HPDE6-E6E7 (cell line): ENCODE results near the gene TMUB1.

ENCODE experiments used
- DNase-seq: peaks from one replicate; pipeline ENCODE4 v3.0.0; 2011; ENCODE audit warnings: missing footprints; ENCODE audit errors: extremely low spot score

Gene TMUB1

DNA sequence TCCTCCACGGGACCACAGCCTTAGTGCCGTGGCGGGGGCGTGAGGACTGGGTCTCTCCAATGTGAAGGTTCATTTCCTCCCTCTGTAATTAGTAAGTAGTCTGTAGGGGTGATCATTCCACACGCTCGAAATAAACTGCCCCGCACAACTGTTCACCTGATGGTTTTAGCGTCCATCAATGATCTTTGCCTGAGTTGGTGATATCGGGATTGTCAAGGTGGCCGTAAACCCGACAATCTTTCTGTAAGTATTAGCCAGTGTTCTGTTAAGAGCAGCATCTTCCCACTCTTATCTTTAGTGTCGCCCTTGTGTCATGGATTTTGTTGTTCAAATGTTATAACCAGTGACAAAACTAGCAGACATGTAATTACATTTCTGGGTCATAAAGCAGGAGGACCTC lies 20.7 kb upstream of the TMUB1 start:
- DNase-seq, result no peak

DNA sequence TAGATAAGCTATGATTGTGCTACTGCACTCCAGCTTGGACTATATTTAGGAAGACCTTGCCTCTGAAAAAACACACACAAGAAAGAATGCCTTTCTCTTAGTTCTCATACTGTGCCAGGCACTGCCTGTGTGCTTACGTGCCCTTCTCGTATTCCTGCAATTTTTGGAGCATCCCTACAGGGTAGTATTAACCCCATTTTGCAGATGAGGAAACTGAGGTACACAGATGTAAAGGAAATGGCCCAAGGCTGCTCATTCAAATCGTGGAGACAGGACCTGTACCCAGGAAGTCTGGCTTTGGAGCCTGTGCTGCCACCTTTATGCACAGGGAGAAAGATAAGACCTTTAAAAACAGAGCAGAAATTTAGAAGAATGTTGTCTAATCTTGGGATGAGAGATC lies 19.7 kb upstream of the TMUB1 start:
- no peak for DNase-seq

DNA sequence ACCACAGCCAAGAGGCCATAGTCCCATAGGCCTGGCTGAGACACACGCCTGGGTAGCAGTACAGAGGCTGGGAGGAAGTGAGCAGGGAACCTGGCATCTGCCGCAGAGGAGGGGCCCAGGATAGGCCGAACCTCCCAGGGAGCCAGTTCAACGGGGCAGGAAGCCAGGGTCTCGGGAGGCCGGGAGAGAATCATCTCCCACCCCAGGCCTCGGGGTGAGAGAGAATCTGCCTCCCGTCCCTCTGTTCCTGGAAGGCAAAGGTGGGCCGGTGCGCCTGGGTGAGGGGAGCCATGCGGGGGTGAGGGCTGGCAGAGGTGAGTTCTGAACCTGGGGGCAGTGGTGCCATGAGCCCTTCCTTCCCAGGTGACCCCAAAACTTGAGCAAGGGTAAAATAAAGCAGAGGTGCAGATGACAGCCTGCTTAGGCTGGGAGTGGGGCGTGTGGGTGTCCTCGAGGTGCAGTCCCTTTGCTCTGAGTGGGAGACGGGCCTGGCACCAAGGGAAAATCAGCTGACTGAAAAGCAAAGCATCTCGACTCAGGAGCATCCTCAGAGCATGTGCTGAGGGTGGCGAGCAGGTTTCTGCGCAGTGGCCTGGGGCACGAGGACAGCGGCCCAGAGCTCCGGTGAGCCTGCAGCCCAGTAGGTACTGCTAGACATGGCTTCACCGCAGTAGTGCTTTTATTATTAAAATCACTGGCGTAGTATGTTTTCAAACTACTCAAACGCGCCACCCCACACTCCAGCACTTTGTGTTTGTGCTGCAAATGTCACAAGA lies 18.5 kb upstream of the TMUB1 start:
- DNase-seq, result no peak

DNA sequence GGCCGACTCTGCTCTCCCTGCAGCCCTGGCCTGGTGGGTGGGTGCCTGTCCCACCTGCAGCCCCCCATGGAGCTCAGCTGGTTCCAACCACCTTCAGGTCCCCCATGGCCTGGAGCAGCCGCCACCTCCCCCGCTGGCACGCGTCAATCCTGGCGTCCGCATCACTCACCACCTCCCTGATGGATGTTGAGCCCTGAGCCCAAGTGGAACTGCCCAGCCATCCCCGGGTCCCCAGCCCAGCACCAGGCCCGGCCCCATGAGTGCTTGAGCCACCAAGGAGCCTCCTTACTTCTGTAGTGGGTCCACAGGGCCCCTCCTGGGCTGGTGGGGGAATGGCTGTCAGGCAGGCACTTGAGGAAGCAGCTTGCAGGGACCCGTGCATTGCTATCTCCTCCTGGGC lies 17.6 kb upstream of the TMUB1 start:
- DNase-seq, result no peak

DNA sequence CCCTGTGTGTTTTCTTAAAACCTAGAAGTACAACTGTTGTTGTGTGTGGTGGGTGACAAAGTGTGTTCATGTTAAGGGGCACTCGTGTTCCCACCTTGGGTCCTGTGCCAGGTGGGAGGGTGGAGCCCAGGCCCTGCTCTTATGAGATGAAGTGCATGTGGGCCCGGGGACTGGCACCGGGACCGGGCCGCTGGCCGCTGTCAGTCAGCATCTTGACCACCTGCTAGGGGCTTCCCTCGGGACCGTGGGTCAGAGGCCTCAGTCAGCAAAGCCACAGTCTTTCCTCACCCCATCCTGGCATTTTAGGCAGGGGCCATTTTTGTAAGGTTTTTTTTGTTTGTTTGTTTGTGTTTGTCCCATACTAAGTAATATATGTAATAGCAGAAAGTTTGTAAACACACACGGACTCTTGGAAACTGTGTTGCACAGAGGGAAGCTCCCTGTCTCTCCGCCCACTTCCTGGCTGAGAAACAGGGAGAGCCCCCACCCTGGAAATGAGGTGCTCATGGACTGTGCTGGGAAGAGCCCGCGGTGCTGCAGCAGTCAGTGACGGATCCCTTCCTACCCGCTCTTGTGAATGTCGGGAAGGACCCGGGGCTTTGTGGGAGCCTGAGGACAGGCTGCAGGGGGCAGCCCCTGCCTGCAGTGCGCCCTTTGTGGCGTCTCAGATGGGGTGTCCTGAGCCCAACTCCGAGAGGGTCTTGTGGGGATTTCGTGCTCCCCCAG lies 16.4 kb upstream of the TMUB1 start:
- DNase-seq, result no peak

DNA sequence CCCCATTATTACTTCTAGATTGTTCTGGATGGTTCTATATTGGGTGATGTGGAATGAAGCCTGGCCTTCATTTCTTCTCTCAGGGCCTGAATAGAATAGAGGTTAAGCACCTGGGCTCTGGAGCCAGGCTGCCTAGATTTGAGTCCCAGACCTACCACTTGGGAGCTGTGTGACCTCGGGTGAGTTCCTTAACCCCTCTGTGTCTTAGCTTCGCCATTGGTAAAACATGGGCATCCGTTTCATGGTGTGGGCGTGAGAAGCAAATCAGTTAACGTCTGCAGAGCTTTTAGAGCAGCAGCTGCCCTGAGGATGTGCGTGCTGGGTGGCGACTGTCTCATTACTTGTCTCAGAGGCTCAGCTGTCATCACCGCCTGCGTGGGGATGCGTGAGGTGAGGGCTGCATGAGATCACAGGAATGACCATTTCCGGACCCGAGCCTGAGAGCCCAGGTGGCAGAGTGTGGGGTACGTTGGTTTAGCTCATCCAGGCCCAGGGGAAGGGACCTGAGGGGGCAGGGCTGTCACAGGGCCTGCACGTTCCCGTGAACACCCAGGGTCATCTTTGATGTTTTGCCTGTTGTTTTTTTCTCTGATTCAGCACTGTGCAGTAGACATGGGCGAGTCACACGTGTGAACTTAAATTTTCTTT lies 12.7 kb upstream of the TMUB1 start:
- DNase-seq, result no peak

DNA sequence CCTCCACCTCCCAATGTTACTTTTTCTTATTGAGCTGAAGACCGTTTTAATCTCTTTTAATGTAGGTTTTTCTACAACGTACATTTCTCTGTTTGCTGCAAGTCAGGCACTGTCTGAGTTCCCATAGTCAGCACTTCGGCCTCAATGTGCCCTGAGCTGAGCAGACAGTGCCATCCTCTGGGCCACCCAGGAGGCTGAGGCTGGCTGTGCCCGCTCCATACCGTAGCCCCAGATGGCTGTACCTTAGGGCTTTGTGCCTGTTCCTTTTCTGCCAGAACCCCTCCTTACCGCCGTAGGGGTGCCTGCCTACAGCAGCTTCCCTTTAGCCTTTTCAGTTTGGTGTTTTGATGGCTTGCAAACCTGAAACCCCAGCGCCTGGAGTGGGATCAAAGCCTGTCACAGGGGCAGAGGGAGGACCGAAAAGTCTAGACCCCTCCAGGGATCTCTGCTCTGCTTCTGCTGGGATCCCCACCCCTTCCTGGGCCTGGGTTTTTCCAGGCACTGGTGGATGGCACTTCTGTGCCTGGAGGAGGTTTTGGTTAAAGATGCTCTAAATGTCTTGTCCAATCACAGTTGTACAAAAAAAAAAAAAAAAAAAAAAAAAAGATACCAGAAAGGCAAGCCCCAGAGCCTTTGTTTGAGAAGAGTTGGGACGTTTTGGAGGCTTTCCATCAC lies 12.0 kb upstream of the TMUB1 start:
- DNase-seq, result no peak

DNA sequence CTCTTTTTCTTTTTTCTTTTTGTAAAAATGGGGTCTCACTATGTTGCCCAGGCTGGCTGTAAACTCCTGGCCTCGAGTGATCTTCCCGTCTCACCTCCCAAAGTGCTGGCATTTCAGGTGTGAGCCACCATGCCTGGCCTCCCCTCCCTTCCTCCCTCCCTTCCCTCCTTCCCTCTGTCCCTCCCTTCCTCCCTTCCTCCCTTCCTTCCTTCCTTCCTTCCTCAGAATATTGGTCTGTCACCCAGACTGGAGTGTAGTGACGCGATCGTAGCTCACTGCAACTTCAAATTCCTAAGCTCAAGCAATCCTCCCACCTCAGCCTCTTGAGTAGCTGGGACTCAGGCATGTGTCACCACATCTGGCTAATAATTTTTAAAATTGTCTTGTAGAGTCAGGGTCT lies 11.4 kb upstream of the TMUB1 start:
- DNase-seq, result no peak

DNA sequence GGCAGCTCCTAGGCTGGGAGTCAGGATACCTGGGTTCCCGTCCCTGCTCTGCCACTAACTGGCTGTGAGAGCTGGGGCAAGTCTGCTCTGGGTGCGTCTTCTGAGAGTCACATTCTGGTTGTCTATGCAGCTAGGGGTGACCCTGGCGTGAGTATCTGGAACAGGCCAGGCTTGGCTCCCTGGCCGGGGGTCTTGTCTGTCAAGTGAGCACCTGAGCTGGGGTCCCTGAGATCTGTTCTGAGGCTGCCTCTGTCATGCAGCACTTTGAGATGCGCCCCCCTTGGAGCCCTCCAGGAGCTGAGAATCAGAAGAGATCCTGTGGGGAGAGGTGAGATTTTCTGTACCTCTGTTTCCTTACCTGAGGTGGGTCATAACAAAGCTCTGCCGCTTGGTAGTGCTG lies 10.5 kb upstream of the TMUB1 start:
- DNase-seq, result no peak

DNA sequence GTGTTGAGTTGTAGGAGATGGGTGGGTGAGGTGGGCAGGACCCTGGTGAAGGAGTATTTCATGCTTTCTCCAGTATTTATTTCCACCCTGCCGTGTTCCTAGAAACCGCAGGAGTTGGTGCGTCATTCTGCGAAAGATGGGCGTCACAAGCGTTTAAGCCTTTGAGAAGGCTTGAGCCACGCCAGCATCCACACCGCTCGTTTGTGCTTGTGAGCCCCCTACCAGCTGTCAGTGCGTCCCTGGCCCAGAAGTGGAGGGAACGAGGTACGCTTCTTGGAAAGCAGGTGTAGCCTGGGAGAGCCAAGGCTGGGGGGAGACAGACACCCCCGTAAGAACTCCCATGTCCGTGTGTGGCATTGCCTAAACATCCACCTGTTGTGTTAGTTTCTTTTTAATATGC lies 8.7 kb upstream of the TMUB1 start:
- no peak for DNase-seq

DNA sequence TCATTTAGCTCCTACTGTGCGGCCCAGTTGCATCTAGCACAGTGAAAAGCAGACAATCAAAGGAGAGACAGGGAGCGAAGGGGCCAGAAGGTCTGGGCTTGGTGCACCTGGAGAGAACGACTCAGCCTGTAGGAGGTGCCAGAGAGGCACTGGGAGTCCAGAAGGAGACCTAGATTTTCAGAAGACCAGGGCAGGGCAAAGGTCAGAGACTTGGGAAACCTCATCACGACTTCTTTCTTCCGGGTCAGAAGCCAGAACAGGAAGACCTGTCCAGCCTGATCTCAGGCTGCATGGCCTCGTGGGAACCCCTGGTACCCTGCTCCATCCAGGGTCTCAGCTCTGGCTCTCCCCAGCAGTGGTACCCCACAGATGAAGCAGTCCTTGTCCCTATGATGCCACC lies 8.1 kb upstream of the TMUB1 start:
- no peak for DNase-seq

DNA sequence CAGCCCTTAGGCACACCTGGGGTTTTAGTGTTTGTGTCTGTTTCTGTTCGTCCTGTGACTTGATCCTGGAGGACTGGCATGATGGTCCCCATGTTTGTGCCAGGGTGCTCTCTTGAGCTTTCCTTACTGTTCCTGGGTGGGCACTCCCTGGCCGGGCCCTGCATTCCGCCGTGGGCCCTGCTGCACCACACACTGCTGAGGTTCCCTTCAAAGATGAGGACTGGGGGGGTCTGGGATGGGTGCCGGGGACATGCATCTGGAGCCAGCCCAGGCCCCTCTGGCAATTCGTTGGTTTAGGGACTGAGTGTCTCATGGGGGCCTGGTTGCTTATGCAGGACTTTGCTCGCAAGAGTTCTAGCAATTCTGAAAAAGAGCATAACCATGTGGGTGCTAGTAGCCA lies 7.7 kb upstream of the TMUB1 start:
- no peak for DNase-seq

DNA sequence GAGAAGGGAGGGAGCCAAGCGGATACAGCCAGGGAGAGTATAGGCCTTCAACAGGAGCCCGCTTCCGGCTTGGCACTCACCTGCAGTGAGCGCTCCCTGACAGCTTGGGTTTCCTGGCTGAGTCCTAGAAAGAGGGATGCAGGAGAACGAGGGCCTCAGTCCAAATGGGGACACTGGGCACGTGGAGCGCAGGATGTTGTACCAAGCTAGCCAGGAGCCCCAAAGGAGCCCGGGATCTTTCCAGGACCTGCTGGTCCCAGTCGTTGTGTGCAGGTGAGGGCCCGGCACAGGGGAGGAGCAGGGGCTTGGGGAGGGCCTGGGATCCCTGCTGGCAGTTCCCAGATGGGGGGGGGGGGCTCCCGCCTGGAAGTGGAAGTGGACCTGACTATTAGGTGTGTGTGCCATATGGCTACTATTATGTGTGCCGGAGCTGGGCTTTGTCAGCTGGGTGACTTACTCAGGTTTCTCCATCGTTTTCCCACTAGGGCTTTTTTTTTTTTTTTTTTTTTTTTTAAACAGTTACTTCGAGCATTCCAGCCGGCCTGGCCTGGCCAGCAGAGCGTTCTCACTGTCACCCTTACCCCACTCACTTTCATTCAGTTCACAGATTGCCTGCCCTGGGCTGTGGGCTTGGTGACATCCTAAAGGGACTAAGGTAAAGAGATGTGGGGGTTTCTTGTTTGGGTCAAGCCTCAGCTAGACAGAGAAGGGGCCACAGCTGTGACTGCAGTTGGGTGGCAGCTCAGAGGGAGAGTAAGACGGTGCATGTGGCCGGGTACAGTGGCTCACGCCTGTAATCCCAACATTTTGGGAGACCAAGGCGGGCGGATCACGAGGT lies 6.8 kb upstream of the TMUB1 start:
- DNase-seq, result no peak

DNA sequence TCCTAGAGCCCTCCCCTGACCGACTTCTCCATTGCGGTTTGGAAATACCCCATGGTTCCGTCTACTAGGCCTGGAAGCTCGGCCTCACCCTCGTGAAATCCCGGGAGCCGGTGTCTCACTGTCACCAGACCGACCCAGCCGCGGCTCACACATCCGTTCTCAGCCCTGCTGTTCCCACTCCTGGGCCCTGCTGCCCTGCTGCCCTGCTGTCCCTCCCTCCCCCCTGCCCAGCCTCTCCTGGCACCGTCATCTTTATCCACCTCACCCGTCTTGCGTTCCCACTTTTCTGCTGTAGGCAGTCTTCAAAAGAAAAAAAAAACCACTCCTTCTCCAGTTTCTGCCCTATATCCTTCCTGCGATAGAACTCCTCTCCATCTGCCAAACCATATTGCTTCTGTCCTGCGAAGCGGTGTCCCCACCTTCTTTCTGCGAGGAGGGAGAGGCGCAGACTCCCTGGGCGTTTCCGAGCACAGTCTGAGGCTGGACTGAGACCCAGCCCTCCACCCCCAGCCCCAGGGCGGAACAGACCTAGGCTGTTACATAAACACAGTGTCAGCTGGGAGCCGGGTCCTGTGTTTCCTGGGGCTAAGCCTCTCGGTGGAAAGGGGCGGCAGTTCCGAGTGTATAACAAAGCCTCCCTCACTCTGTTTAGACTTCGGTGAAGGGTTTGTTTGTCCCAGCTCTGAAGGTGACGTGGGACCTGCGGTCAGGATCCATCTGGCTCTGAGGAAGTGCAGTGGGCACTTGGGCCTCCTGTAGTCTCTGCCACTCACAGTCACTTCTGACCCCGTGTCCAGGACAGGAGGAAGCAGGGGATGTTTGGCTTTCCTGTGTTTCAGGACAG lies 5.8 kb upstream of the TMUB1 start:
- DNase-seq, result no peak

DNA sequence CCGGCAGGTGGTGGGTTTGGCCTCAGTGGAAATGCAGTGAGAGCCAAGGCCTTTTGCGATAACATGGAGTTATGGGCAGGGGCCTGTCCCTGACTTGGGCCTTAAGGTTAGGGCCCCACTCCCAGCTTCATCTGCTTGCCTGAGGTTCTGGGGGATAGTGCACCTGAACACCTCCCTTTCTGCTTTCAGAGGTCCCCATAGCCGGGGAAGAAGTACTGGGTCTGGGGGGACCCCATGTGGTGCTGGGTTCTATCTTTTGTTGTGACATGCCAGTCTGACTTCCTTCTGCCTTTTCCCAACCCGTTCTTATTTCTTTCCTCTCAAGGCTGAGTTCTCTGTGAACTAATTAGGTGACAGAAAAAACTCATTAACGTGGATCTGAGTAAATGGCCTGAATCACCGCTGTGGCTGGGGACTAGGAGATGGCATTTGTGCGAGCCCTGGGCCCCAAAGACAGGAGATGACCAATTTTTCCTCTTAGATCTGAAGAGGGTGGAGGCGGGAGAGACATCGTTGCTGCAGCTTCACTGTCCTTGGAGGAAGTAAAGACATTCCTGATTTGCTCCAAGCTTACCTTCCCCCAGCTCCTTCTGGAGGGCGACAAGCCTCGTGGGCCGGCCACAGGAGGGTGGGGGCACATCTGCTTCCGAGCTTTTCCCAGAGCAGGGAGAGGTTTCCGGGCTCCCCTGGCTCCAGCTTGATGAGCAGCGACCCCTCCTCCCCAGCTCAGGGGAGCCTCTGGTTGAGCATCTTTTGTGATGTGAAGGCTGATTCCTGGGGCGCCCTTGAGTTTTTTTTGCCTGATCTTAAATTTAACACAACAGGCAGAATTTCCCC lies 4.9 kb upstream of the TMUB1 start:
- no peak for DNase-seq

DNA sequence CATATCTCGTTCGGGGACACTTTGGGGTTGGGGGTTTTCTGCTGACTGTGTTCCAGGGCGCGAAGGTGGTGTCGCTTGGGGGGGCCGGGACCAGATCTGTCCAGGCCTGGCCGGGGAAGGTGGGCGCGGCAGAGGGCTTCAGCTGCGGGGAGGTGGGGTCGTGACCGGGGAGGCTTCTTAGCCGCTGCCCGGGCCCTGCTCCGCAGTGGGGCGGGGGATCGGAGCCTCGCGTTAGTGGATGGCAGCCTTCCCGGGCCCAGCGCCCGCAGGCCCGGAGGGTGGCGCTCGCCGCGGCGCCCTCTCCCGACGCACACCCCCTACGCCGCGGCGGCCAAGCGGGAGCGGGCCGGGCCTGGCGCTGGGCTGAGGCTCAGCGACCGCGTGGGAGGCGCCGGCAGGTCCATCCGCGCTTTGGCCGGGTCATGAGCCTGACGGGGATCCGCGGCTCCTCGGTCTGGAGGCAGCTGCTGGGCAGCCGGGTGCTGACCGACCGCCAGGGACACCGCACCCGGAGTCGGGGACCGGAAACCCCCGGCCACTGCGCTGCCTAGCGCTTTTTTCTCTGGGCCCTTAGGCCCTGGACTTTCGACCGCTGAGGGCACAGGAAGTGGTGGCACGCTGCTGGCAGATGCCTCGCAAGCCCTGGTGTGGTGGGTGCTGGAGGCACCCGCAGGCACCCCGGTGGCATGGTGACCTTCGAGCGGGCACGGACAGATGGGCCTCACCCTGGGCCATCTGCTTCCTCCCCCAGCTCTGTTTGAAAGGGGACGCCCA lies 4.1 kb upstream of the TMUB1 start:
- DNase-seq, result no peak

DNA sequence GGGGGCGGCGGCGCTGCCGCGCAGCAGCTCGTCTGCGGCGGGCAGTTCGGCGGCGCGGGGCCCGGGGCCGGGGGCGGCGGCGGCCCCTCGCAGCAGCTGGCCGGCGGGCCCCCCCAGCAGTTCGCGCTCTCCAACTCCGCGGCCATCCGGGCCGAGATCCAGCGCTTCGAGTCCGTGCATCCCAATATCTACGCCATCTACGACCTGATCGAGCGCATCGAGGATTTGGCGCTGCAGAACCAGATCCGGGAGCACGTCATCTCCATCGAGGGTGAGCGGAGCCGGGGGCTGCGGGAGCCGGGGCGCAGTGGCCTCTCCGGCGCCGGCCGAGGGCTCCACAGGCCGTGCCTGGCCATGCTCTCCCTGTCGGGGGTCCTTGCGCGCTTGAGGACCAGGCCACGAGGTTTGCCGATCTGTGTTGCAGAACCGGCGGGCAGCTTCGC lies 3.5 kb upstream of the TMUB1 start:
- no peak for DNase-seq

DNA sequence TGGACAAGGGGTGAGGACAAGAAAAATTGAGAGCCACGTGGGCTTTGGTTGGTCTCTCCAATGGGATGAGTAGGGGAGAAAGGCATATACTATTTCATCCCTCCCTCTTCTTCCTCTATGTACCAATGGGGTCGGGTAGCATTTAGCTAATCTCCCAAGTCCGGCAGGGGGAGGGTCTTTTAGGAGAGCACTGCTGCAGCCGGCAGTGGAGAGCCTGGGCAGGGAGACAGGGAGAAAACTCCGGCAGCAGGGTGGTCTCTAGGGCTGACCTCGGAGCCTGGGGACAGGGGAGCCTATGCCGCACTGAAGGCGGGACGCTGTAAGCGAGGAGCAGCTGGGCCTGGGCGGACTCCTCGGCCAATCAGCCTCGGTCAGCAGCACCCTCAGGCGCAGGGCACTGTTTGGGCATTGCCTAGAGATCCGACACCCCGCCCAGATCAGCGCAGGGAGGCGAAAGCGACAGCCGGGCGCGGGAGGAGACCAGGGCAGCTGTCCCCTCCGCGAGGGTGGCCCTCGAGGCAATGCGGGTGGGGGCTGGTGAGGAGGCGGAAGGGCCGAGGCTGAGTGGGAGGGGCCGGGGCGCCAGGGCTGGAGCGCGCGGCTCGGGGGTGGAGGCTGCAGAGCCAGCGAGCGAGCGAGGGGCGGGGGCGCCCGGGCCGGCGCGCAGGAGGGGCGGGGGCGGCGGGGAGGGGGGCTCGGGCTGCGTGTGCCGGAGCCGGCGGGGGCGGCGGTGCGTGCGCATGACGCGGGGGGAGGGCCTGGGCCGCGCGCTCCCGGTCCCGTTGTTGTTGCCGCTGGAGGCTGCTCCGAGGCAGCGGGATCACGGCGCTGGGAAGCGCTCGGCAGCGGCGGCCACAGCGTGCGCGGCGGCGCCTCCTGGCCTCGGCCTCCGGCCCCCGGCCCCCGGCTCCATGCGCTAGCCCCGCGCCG lies 2.7 kb upstream of the TMUB1 start, which contains the start of gene AGAP3:
Gene AGAP3, plus strand, starts transcription at position 785 of the 930 bp plus-strand sequence. CDS start 267 bp downstream, outside the sequence.
- DNase-seq, result no peak
